Ovary (tissue), 9 donors: ENCODE data around the gene CBLC. TPM values are rescaled to one million over a fixed set of nuclear protein-coding genes. Genes with fewer than 3 reads are reported as not detected.

Source experiments
- DNase-seq, 5 donors: peaks; one replicate each; pipeline ENCODE4 v3.0.0-alpha.2; 2019 to 2020
- H3K27ac ChIP-seq, 2 donors: fragments of 200-600 bp; one replicate each; pipeline versions ENCODE4 v1.5.1 to v1.8.0; 2019 to 2022
- H3K27me3 ChIP-seq: fragments of 200-600 bp; one replicate; pipeline ENCODE4 v1.8.0; 2022
- H3K36me3 ChIP-seq: fragments of 200-600 bp; sonication (generic); one replicate; pipeline ENCODE4 v1.5.1; 2019
- H3K4me1 ChIP-seq: one replicate; pipeline ENCODE4 v1.8.1; 2013; ENCODE audit warnings: mild to moderate bottlenecking, moderate library complexity; ENCODE audit not compliant: insufficient read depth
- H3K4me3 ChIP-seq: fragments of 200-600 bp; sonication (generic); one replicate; pipeline ENCODE4 v1.5.1; 2017
- H3K9me3 ChIP-seq, 2 donors: fragments of 200-600 bp in 1 of 2; sonication (generic) in 1 of 2; one replicate each; pipeline versions ENCODE4 v1.5.1 to v1.8.1; 2013 to 2019; ENCODE audit warnings: mild to moderate bottlenecking in 1 of 2, moderate library complexity in 1 of 2
- EP300 ChIP-seq: sonication (generic); formaldehyde crosslinking; IDR thresholded peaks from one replicate; pipeline ENCODE4 v1.6.1; 2017; ENCODE audit warnings: antibody characterized with exemption
- POLR2A ChIP-seq: fragments of 450-650 bp; IDR thresholded peaks from one replicate; pipeline ENCODE4 v1.6.1; 2017; ENCODE audit warnings: antibody characterized with exemption, mild to moderate bottlenecking, moderate library complexity
- WGBS, 3 donors: extraction: QIAGEN DNeasy Blood & Tissue Kit in 1 of 3; methylation state at CpG; one replicate each; pipeline versions ENCODE4 v1.1.5 to v1.1.7; 2013 to 2017; 5-methylcytosine and 5-hydroxymethylcytosine counted together
- intact Hi-C, 4 donors: fragments of 100-400 bp; cut with DNase I; formaldehyde crosslinking; loops; one replicate each; pipeline versions ENCODE4 v1.11.0 to v1.15.1; 2022 to 2023
- polyA plus RNA-seq, 2 donors: library from polyadenylated mRNA; stranded (reverse); fragments of 200-250 nt in 1 of 2; fragments of 350-450 nt in 1 of 2; fragmentation: Illumina TruSeq in 1 of 2; extraction: RNeasy Lipid Tissue Mini Kit (QIAGEN cat#74804) in 1 of 2; gene quantifications; one replicate each; pipeline ENCODE4 v1.2.3, GENCODE V29; 2013 to 2014
- total RNA-seq, 7 donors: library from RNA; depleted of rRNA in 2 of 7; stranded (reverse); fragments of >200 nt in 2 of 7; fragmentation: NEBNext Ultra II Directional in 3 of 7; extraction: Animal tissue kit (Norgen Biotek cat#: 25700) in 3 of 7; gene quantifications; one replicate each; pipeline versions ENCODE4 v1.1.0 to v1.2.4, GENCODE V29; 2016 to 2023
- TF ChIP-seq, protein P1 (sequence below), 3 donors: fragments of 450-650 bp in 2 of 3; fragments of 200-600 bp in 1 of 3; IDR thresholded peaks; one replicate each; pipeline versions ENCODE4 v1.5.1 to v1.8.0; 2016 to 2022; ENCODE audit warnings: antibody characterized with exemption in 3 of 3, mild to moderate bottlenecking in 1 of 3
- donor health status: DM: no; HTN: no; CAD: no; lungs with moderate emphysema.
- donor health status: DM: no; HTN: no; CAD: no.
- donor health status: Bipolar disorder and iron deficiency.
- donor health status: DM: yes; HTN: yes; CAD: no.
- donor health status: DM: no; HTN: no; CAD: no.
- donor health status: DM: yes; HTN: yes; CAD: no.

Gene CBLC
- total and polyA plus RNA-seq, 9 donors = 0.08 to 10.3 (median 1.8) TPM; not detected in 3

DNA sequence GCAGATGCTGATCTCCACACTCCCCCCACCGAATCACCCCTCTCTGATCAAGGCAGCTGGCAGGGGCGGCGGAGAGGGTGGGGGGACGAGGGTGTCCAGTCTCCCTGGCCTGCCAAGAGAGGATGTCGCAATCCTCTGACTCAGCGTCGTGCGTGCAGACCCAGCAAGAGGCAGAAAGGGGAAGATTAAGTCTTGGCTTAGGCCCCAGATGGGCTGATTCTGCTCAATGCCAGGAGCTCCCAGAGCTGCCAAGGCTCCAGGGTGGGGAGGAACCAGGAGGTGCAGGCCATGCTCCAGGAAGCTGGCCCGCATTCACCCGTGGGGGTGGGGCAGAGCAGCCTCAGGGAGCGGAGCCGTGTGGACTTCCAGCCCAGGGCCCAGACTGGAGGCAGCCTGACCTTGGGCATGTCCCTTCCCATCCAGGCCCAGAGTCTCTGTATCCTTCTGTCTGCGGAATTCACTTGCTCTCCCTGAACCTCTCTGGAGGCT, 35.8 kb upstream of the CBLC start:
- no peaks in the 10 kb centered on the region for H3K27me3 ChIP-seq
- 0 to 7% (median 1%) methylated on average over 13 of the region's 13 CpGs for WGBS, 3 donors
- H3K4me3 ChIP-seq = no peak overlapping the region
- TF ChIP-seq, protein P1, sequence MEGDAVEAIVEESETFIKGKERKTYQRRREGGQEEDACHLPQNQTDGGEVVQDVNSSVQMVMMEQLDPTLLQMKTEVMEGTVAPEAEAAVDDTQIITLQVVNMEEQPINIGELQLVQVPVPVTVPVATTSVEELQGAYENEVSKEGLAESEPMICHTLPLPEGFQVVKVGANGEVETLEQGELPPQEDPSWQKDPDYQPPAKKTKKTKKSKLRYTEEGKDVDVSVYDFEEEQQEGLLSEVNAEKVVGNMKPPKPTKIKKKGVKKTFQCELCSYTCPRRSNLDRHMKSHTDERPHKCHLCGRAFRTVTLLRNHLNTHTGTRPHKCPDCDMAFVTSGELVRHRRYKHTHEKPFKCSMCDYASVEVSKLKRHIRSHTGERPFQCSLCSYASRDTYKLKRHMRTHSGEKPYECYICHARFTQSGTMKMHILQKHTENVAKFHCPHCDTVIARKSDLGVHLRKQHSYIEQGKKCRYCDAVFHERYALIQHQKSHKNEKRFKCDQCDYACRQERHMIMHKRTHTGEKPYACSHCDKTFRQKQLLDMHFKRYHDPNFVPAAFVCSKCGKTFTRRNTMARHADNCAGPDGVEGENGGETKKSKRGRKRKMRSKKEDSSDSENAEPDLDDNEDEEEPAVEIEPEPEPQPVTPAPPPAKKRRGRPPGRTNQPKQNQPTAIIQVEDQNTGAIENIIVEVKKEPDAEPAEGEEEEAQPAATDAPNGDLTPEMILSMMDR (IDR thresholded peaks at IDR 0.05) = no peak
- TF ChIP-seq POLR2A (no peak), EP300 (peak; percentile 95)
- intact Hi-C loops = no loop called here
- H3K4me1 ChIP-seq = peaks cover 19% of the 10 kb centered on the region
- H3K9me3 ChIP-seq = no peaks in the 10 kb centered on the region
- H3K36me3 ChIP-seq = no peaks in the 10 kb centered on the region
- peak overlapping the region; percentile 37 to 85 for H3K27ac ChIP-seq
- peak; percentile 98 to 99 (median 99) for DNase-seq

DNA sequence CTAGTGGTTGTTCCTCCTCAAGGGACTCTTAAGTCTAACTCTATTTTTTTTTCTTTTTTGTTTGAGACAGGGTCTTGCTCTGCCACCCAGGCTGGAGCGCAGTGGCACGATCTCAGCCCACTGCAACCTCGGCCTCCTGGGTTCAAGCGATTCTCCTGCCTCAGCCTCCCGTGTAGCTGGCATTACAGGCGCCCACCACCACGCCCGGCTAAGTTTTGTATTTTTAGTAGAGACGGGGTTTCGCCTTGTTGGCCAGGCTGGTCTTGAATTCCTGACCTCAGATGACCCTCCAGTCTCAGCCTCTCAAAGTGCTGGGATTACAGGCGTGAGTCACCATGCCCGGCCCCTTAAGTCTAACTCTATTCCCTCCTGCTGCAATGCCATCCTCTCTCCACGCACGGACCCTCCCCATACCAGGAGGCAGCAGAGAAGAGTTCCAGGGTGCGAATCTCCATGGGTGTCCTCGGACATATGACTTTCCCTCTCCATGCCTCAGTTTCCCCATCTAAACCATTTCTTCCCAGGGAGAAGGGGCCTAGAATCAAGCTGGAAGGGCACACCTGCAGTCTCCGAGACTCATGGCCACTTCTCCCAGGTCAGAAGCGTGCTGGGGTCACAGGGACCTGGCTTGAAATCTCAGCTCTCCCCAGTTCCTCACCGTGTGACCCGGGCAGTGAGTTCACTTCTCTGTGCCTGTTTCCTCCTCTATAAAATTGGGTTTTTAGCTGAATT, 35.2 kb upstream of the CBLC start:
- Histone ChIP-seq H3K36me3 (no peaks in the 10 kb centered on the region), H3K27me3 (no peaks in the 10 kb centered on the region), H3K9me3 (no peaks in the 10 kb centered on the region), H3K4me3 (no peak overlapping the region), H3K4me1 (peaks cover 22% of the 10 kb centered on the region), H3K27ac (peak overlapping the region; percentile 31 to 68)
- peak in 1 of 5 donors; percentile 38 for DNase-seq
- 53 to 65% (median 61%) methylated on average over 20 of the region's 20 CpGs for WGBS, 3 donors
- TF ChIP-seq EP300 = no peak
- no peak for TF ChIP-seq POLR2A
- TF ChIP-seq, protein P1 (IDR thresholded peaks at IDR 0.05) = no peak
- intact Hi-C loops = no loop called here

DNA sequence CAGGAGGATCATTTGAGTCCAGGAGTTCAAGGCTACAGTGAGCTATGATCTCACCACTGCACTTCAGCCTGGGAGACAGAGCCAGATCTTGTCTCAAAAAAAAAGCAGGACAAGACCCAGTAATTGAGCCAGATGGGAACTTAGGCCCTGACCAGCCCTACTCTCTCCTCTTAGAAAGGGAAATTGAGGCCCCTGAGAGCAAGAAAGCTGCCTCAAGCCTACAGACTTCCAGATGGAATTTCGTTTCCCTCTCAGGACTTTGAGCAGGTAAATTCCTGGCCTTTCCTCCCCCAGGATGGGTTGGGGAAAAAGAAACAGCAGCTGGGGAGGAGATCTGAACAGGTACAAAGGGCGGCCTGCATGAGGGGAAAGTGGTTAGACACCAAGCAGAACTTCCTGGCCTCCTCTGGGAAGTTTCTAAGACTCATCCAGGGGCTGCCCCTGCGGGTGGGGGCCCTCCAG, 32.8 kb upstream of the CBLC start:
- DNase-seq = no peak
- 52 to 68% (median 64%) methylated on average over 3 of the region's 3 CpGs for WGBS, 3 donors
- intact Hi-C loops = no loop called here
- H3K4me1 ChIP-seq = peaks cover 23% of the 10 kb centered on the region
- no peak overlapping the region for H3K4me3 ChIP-seq
- no peak for TF ChIP-seq POLR2A
- TF ChIP-seq, protein P1 (IDR thresholded peaks at IDR 0.05) = no peak
- no peak for TF ChIP-seq EP300
- H3K36me3 ChIP-seq = no peaks in the 10 kb centered on the region
- H3K27ac ChIP-seq = peak overlapping the region; percentile 62 to 83
- H3K27me3 ChIP-seq = no peaks in the 10 kb centered on the region
- no peaks in the 10 kb centered on the region for H3K9me3 ChIP-seq

GRCh38 chr19:44745341-44745831, 32.3 kb upstream of the CBLC start:
- Histone ChIP-seq H3K9me3 (no peaks in the 10 kb centered on the region), H3K27me3 (no peaks in the 10 kb centered on the region), H3K4me1 (peaks cover 24% of the 10 kb centered on the region), H3K36me3 (no peaks in the 10 kb centered on the region), H3K4me3 (no peak overlapping the region), H3K27ac (peak overlapping the region; percentile 62 to 83)
- DNase-seq = peak; percentile 70 to 86 (median 77)
- 14 to 19% (median 15%) methylated on average over 10 of the region's 10 CpGs for WGBS, 3 donors
- TF ChIP-seq, protein P1 (IDR thresholded peaks at IDR 0.05) = no peak
- peak; percentile 81 for TF ChIP-seq EP300
- intact Hi-C loops = no loop called here
